HG02973 (cell line): ENCODE results near the gene OSGEP.

Source experiments
- ATAC-seq: cut with Tn5 transposase; IDR thresholded peaks from one replicate; pipeline ENCODE4 v1.9.1; 2021; ENCODE audit warnings: moderate library complexity; ENCODE audit not compliant: unreplicated experiment

The OSGEP gene

GRCh38 chr14:20434701-20435581, 19.7 kb downstream of the OSGEP start:
- ATAC-seq: no peak

DNA sequence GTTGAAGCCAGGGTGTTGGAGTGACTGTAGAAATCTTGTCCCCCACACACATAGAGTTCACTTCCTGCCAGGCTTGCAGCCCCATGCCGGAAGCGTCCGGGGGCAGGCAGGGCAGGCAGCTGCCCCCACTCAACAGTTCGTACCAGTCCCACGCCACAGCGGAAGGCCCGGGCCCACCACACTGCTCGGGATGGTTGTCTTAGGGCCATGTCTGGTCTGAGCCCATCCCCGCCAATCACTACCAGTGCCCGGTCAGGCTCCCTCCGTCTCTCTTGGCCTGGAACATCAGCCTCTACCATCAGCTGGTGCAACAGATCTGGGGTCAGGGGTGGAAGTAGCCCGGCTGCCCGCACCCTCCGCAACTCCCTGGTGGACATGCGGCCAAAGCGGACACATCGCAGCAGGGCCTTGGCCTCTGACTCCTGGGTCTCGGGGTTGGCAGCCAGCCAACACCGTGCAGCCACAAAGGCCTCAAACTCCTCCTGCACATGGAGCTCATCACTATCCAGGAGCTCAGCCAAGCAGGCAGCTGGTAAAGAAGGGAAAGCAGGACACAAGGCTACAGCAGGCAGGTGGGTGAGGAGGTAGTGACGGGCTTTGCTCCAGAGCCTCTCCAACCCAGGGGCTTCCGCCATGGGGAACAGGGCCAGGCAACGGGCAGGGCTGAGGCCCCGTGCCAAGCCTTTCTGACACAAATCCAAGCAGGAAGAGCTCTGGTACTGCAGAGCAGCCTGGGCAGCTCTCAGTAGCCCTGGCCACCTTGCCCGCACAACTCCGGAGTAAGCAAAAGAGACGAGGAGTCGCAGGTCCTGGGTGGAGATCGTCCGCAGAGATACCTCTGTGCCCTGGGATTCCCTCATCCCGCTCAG, 24.6 kb downstream of the OSGEP start:
- no peak for ATAC-seq

DNA sequence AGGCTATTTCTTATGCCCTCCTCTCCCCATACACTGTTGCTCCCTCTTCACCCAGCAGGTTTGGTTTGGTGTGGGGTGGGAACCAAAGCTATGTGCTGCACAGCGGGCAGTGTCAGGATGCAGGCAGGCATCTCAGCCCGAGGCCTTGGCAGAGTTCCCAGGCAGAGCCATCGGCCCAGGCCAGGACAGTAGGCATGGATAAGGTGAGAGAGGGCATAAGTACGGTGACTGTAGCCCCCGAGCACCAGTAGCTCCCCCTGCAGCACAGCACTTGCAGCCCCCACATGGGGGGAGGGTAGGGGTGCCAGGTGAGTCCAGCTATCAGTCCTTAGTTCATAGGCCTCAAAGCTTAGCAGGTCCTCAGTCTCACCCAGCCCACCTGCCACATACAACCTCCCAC, 25.8 kb downstream of the OSGEP start:
- no peak for ATAC-seq

DNA sequence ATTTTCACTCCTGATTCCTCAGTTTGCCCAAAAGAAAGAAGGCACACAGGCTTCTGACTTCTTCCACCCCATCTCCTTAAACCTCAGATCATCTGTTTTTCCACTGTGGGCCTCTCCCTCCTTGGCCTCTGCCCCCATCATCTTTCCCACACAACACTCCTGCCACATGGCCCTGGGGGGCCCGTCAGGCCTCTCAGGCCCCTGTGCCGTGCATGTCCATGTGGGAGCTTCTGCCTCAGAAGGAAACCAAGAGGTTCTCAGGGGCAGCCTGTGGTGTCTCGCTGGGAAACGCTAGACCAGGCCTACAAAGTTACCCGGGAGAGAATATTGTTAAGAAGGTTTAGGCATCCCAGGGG, 26.6 kb downstream of the OSGEP start:
- ATAC-seq: peak; percentile 29

DNA sequence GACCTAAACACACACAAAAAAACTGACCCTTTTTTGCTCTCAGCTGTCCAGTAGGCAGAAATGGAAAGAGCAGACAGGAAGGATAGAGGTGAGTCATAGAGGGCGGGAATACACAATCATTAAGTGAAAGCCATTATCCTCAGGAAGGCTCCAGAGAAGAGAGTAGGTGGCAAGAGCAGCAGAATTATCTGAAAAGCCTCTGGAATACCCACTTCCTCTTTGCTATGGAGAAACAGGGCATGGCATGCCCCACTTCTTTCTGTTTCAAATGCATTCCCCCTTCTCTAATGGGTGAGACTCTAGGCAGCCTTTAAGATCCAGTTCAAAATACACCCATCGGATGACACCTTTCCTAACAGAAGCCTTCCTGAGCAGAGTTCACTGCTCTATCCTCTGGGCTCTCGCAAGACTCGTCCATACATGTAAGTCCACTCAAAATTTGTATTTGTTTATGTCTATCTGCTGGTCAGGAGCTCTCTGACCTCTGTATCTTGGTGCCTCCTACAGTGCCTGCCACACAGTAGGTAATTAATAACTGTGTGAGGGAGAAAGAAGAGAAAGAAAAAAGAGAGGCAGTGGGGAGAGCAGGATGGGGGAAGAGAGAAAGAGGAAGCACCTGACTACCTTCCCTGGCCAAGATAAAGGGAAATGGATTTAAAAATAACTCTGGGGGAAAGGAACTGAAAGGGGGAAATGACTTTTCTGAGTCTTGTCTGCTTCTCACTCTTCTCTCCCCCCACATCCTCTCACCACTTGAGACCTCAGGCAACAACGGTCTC, 27.2 kb downstream of the OSGEP start:
- peak; percentile 64 for ATAC-seq

DNA sequence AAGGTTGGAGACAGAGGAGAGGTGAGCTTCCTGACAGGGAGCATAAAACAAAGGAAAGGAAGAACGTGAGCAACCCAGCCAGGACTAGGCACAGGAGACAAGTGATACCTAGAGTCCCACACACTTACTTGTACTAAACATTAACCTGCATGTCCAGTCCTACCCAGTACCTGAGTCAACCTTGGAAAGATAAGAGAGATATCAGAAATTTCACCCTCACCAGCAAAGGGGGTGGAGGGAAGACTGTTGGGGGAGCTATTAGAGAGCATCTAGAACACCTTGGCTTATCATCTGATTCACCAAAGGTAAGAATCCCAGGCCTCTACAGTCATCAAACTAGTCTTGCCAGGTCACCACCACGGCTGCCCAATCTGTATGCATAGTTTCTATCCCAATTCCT, 29.8 kb downstream of the OSGEP start:
- no peak for ATAC-seq

- ATAC-seq: no peak
Observed at GRCh38 chr14:20422886-20423285, 31.7 kb downstream of the OSGEP start.

GRCh38 chr14:20421267-20421666, 33.3 kb downstream of the OSGEP start:
- ATAC-seq: no peak

GRCh38 chr14:20419419-20419818, 35.2 kb downstream of the OSGEP start:
- ATAC-seq: no peak

DNA sequence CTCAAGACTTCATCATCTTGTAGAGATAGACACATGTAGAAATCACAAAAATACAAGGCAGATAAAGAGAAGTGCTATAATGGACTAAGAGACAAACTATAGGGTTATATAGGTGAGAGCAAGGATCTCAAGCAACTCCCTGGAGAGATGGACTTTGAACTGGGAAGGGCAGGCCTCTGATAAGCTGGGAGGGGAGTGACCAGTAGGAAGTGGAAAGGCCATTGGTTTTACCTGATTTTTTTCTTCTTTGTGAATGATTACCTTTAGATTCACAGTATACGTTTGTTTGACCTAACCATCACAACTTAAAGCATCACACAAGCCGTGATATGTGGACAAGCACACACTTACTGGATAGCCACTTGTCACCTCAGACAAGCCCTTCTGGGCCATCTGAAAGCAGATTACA, 36.1 kb downstream of the OSGEP start:
- no peak for ATAC-seq

- no peak for ATAC-seq
Observed at GRCh38 chr14:20417250-20418186, 37.1 kb downstream of the OSGEP start.

DNA sequence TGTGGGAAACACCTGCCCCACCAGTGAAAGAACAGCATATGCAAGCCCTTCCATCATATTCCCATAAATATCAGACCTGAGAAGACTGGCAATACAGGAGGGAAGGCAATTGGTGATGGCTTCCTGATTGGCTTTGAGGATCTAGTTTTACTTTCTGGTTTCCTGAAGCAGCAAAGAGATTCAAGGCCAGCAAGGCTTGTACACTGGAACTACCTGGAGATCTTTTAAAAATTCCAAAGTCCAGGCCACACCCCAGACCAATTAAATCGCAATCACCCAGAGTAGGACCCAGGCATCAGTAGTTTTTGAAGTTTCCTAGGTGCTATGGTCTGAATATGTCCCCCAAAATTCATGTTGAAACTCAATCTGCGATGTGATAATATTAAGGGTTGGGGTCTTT, 38.4 kb downstream of the OSGEP start:
- ATAC-seq: no peak

DNA sequence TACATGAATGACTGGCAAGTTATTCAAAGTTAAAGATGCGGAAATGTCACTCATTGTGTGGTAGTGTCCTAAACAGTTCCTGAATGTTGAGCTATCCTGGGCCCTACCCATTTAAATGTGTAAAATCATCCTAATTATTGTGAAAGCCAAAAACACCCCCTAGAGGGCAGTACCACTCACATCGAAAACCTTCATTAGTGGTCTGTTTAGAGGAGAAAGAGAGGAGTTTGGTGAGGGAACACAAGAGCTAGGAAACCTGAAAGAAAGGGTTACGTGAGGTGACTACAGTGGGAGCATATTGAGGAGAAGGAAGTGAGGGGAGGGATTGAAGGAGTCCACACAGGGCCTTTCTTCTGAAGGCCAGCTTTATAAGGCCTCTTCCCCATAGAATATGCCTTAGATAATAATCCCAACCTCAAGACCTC, 38.8 kb downstream of the OSGEP start:
- ATAC-seq: no peak

DNA sequence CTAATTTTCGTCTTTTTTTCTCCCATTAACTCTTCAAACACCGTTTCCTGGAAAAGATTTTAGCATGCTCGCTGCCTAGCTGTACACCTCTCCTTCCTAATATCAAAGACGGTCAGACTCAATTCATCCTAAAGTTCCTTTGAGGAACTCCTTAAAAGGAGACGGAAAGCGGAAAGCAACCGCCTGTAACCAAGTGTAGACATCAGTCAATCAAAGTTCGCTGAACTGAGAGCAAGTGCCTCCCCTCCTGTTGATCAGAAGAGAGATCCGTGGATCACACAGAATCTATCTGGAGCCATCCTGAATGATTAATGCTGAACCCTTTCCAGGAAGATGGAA, 40.9 kb downstream of the OSGEP start:
- ATAC-seq: peak; percentile 30

- peak; percentile 62 for ATAC-seq
Observed at GRCh38 chr14:20412876-20413743, 41.5 kb downstream of the OSGEP start, which contains the start of gene TEP1. TSS of gene TEP1 (minus strand) at chr14:20413501. CDS start at chr14:20408439, 5,062 bp downstream.

DNA sequence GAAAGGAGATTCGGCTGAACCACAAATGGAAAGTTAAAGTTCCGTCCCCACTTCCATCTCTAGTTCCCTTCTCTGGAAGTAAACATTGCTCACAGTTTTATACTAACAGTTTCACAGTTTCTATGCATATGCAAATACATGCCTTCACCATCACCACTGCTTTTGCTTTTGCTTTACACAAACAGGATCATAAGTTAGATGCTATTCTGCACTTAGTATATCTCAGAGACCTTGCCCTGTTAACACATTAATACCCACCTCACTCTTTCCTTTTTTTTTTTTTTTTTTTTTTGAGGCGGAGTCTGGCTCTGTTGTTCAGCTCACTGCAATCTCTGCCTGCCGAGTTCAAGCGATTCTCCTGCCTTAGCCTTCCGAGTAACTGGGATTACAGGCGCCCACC, 42.2 kb downstream of the OSGEP start:
- ATAC-seq: peak; percentile 67

DNA sequence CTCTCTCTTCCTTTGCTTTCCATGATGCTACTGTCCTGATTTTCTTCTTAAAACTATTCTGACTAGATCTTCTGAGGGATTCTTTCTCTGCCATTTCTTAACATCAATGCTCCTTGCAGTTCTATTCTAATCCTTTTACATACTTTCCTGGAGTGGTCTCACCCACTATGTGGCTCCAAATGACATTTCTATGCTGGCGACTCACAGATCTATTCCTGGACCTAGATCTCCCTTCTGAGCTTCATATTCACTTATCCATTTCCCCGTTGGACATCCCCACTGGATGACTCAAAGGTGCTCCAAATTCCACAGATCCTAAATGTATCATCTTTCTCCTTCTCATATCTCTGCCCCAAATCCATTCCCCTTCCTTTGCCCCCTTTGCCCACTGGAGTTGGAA, 45.4 kb downstream of the OSGEP start:
- no peak for ATAC-seq

DNA sequence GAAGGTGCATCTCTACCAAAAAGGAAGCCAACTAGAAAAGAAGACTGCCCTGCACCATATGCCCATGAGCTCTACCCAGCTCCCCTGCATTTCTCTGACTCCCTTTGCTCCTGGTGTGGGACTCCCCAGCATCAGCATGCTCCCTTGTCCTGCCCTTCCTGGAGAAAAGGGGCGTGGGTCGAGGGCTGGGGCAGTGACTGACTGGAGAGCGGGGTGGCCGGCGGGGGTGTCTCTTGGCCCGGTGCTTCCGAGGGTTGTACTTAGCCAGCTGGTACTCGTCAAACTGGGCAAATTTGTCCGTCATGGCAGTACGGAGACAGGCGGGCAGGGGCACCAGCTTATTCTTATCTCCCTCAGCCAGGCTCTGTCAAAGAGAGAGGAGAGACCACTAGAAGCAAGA, 51.1 kb downstream of the OSGEP start:
- no peak for ATAC-seq

GRCh38 chr14:20400965-20401593, 53.5 kb downstream of the OSGEP start:
- ATAC-seq: no peak
